Loucy (cell line): ENCODE results near the gene E2F3.

Source experiments
- CTCF ChIP-seq: fragments of 200-600 bp; sonication (generic); conservative IDR thresholded peaks from 2 replicates; pipeline ENCODE4 v1.5.1; 2014; ENCODE audit warnings: mild to moderate bottlenecking, antibody characterized with exemption, low read length
- EZH2phosphoT487 ChIP-seq: fragments of 200-600 bp; IDR thresholded peaks from 2 replicates; pipeline ENCODE4 v1.6.1; 2018; ENCODE audit warnings: antibody characterized with exemption, mild to moderate bottlenecking, moderate library complexity, borderline replicate concordance

- TF ChIP-seq CTCF (no peak), EZH2phosphoT487 (no peak)
These were observed 32.2 kb downstream of the E2F3 start for GRCh38 chr6:20433929-20434328.
